ENCODE data around the gene PCCA. TPM values are rescaled to one million over a fixed set of nuclear protein-coding genes. Genes with fewer than 3 reads are reported as not detected.

The PCCA gene
- total RNA-seq, 1 experiment from 2014 or later: 39.9 TPM

DNA sequence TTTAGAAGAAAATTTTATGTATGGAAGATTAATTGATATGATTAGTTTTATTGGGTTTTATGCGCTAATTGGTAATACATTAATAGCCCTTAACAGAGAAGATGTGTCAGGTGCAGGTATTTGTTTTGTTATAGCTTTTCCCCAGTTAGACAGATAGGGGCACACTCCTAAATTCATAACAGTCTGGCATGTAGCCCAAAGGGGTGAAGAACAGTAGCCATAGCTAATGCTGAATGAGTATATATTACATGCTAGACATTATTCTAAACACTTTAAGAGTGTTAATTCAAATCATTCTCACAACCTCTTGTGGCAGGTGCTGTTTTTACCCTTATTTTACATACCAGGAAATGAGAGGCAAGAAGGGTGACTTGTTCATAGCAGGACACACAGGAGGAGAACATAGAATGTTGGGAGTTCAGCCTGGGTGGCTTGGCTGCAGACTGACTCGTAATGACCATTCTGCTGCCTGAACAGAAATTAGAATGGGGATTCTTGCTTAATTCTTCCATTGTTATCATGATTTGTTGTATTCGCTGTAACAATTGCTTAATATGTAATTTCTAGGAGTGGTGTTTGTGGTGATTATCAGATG is 20.1 kb downstream of the PCCA start:
- TF ChIP-seq, protein P1, sequence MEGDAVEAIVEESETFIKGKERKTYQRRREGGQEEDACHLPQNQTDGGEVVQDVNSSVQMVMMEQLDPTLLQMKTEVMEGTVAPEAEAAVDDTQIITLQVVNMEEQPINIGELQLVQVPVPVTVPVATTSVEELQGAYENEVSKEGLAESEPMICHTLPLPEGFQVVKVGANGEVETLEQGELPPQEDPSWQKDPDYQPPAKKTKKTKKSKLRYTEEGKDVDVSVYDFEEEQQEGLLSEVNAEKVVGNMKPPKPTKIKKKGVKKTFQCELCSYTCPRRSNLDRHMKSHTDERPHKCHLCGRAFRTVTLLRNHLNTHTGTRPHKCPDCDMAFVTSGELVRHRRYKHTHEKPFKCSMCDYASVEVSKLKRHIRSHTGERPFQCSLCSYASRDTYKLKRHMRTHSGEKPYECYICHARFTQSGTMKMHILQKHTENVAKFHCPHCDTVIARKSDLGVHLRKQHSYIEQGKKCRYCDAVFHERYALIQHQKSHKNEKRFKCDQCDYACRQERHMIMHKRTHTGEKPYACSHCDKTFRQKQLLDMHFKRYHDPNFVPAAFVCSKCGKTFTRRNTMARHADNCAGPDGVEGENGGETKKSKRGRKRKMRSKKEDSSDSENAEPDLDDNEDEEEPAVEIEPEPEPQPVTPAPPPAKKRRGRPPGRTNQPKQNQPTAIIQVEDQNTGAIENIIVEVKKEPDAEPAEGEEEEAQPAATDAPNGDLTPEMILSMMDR (IDR thresholded peaks at IDR 0.05; ENCODE audit: insufficient read depth in 1 of 2, low read depth in 1 of 2, low read length in 1 of 2, severe bottlenecking in 1 of 2, unreplicated experiment in 1 of 2): no peak
- Histone ChIP-seq H3K4me3 (ENCODE audit: low read depth, low read length) (no peak overlapping the region), H3K27me3 (replicated peaks; ENCODE audit: control insufficient read depth, insufficient read depth, low read length) (no peaks in the 10 kb centered on the region), H3K9me3 (no peaks in the 10 kb centered on the region), H3K4me1 (peaks cover 11% of the 10 kb centered on the region), H3K36me3 (ENCODE audit: control insufficient read depth, insufficient read depth, low read length) (no peaks in the 10 kb centered on the region)
- Mint-ChIP-seq H3K4me3 (ENCODE audit: unreplicated experiment) (no peak overlapping the region), H3K9me3 (ENCODE audit: unreplicated experiment) (no peaks in the 10 kb centered on the region), H3K4me1 (ENCODE audit: low read depth, unreplicated experiment) (no peaks in the 10 kb centered on the region), H3K36me3 (ENCODE audit: insufficient read depth, unreplicated experiment) (no peaks in the 10 kb centered on the region), H3K27me3 (ENCODE audit: insufficient read depth, unreplicated experiment) (no peaks in the 10 kb centered on the region), H3K27ac (ENCODE audit: unreplicated experiment) (no peak overlapping the region)
- POLR2A ChIA-PET: no interaction called here
- intact Hi-C loops (cut with micrococcal nuclease; ENCODE audit: unreplicated experiment): no loop called here
- DNase-seq: no peak
- CTCF ChIA-PET: no interaction called here
- BruUV-seq (replicated peaks): no TSS peak

DNA sequence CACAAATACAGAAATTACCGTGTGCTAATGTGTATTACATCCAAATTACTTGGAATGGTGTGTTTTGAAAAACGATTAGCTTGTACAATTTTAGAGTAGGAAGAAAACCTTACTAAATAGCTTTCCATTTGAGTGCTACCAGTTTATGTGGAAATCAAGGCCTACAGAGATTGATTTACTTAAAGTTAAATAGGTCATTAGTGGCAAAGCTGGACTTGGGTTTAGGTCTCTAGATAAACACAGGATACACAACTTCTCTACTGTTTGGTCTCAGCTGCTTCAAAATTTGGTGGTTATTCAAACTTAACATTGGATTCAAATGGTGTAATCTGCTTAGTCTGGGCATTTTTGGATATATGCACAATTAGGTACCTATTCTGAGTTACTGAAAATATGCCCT is 21.4 kb downstream of the PCCA start:
- H3K4me1 ChIP-seq: peaks cover 11% of the 10 kb centered on the region
- intact Hi-C loops (cut with micrococcal nuclease; ENCODE audit: unreplicated experiment): no loop called here
- Mint-ChIP-seq H3K27me3 (ENCODE audit: insufficient read depth, unreplicated experiment) (no peaks in the 10 kb centered on the region), H3K9me3 (ENCODE audit: unreplicated experiment) (no peaks in the 10 kb centered on the region), H3K4me3 (ENCODE audit: unreplicated experiment) (no peak overlapping the region), H3K4me1 (ENCODE audit: low read depth, unreplicated experiment) (no peaks in the 10 kb centered on the region), H3K27ac (ENCODE audit: unreplicated experiment) (no peak overlapping the region), H3K36me3 (ENCODE audit: insufficient read depth, unreplicated experiment) (no peaks in the 10 kb centered on the region)
- H3K36me3 ChIP-seq (ENCODE audit: control insufficient read depth, insufficient read depth, low read length): no peaks in the 10 kb centered on the region
- ChIA-PET POLR2A (no interaction called here), CTCF (interaction anchor here (0.6 kb wide), 1 partner anchor 55 kb away, joined by 4 read pairs; no protein-coding TSS in a partner anchor)
- H3K9me3 ChIP-seq: no peaks in the 10 kb centered on the region
- H3K4me3 ChIP-seq (ENCODE audit: low read depth, low read length): no peak overlapping the region
- no TSS peak for BruUV-seq (replicated peaks)
- no peak for DNase-seq
- H3K27me3 ChIP-seq (replicated peaks; ENCODE audit: control insufficient read depth, insufficient read depth, low read length): no peaks in the 10 kb centered on the region
- TF ChIP-seq, protein P1 (IDR thresholded peaks at IDR 0.05; ENCODE audit: insufficient read depth in 1 of 2, low read depth in 1 of 2, low read length in 1 of 2, severe bottlenecking in 1 of 2, unreplicated experiment in 1 of 2): no peak

DNA sequence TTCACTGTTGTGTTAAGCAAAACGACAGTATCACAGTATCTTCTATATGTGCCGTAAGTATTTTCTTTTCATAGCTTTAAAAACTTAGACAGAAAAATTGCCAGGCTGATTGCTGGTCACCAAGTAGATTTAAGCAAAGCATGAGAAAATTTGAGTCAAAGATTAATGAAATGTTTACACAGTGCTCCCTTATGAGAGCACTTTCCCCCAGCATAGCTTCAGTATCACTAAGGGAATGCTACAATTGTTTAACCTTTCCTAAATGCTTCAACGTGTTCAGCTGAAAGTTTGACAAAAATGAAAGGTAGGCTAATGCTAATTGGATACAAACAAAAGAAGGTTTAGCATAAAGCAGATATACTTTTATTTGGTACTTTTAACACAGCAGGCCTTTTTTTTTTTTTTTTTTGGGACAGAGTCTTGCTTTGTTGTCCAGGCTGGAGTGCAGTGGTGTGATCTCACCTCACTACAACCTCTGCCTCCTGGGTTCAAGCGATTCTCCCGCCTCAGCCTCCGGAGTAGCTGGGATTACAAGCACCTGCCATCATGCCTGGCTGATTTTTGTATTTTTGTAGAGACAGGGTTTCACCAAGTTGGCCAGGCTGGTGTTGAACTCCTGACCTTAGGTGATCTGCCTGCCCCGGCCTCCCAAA is 23.4 kb downstream of the PCCA start:
- Mint-ChIP-seq H3K36me3 (ENCODE audit: insufficient read depth, unreplicated experiment) (no peaks in the 10 kb centered on the region), H3K27me3 (ENCODE audit: insufficient read depth, unreplicated experiment) (no peaks in the 10 kb centered on the region), H3K4me1 (ENCODE audit: low read depth, unreplicated experiment) (no peaks in the 10 kb centered on the region), H3K9me3 (ENCODE audit: unreplicated experiment) (no peaks in the 10 kb centered on the region), H3K4me3 (ENCODE audit: unreplicated experiment) (no peak overlapping the region), H3K27ac (ENCODE audit: unreplicated experiment) (no peak overlapping the region)
- intact Hi-C loops (cut with micrococcal nuclease; ENCODE audit: unreplicated experiment): no loop called here
- Histone ChIP-seq H3K9me3 (no peaks in the 10 kb centered on the region), H3K4me1 (peaks cover 11% of the 10 kb centered on the region), H3K36me3 (ENCODE audit: control insufficient read depth, insufficient read depth, low read length) (no peaks in the 10 kb centered on the region), H3K27me3 (replicated peaks; ENCODE audit: control insufficient read depth, insufficient read depth, low read length) (no peaks in the 10 kb centered on the region), H3K4me3 (ENCODE audit: low read depth, low read length) (no peak overlapping the region)
- CTCF ChIA-PET: interaction anchor here (0.7 kb wide), 1 partner anchor 127 kb away, joined by 9 read pairs; no protein-coding TSS in a partner anchor
- DNase-seq: no peak
- TF ChIP-seq, protein P1 (IDR thresholded peaks at IDR 0.05; ENCODE audit: insufficient read depth in 1 of 2, low read depth in 1 of 2, low read length in 1 of 2, severe bottlenecking in 1 of 2, unreplicated experiment in 1 of 2): no peak
- POLR2A ChIA-PET: no interaction called here
- BruUV-seq (replicated peaks): TSS peak; percentile 14
